Caco-2 (cell line): ENCODE data around the gene ZNF677. TPM values are rescaled to one million over a fixed set of nuclear protein-coding genes. Genes with fewer than 3 reads are reported as not detected.
A peak's percentile ranks its signal among the peaks of the same experiment; 100 is the strongest.
"Not testable (repeated sequence)": the region's sequence is repeated elsewhere in the genome, so short reads cannot be mapped to it uniquely, and the experiment has no call there.

ENCODE experiments used
- BruUV-seq: library from RNA; stranded (reverse); fragments of 400-500 nt; replicated peaks from 2 replicates; lab custom pipeline; 2021; lab: Mats Ljungman, UMichigan
- CTCF ChIA-PET: fragments of 300-600 bp; sonication (Branson Sonifier 250); formaldehyde crosslinking; loops from one replicate; lab custom pipeline; 2022; ENCODE audit warnings: antibody characterized with exemption; lab: Charles Lee
- POLR2A ChIA-PET: fragments of 300-600 bp; sonication (Branson Sonifier 250); formaldehyde crosslinking; loops from one replicate; lab custom pipeline; 2022; ENCODE audit warnings: antibody characterized with exemption; lab: Charles Lee
- DNase-seq, 2 experiments: peaks; one replicate each; pipeline versions ENCODE4 v3.0.0 to v3.0.0-alpha.2; 2020 to 2022
- H3K27me3 ChIP-seq: replicated peaks from 2 replicates; pipeline ENCODE4 v1.6.0; 2011; ENCODE audit warnings: low read length; ENCODE audit not compliant: control insufficient read depth, insufficient read depth
- H3K36me3 ChIP-seq: 2 replicates; pipeline ENCODE4 v1.5.1; 2011; ENCODE audit warnings: low read length; ENCODE audit not compliant: control insufficient read depth, insufficient read depth
- H3K4me1 ChIP-seq: fragments of 250-450 bp; sonication (Bioruptor Pico); 2 replicates; pipeline ENCODE4 v1.5.1; 2020; ENCODE audit warnings: mild to moderate bottlenecking
- H3K4me3 ChIP-seq: 2 replicates; pipeline ENCODE4 v1.5.1; 2011; ENCODE audit warnings: low read depth, mild to moderate bottlenecking, control low read depth, low read length
- H3K9me3 ChIP-seq: fragments of 250-450 bp; sonication (Bioruptor Pico); 2 replicates; pipeline ENCODE4 v1.5.1; 2020; ENCODE audit warnings: mild to moderate bottlenecking, moderate library complexity
- H3K27ac Mint-ChIP-seq: one replicate; pipeline ENCODE4 v1.8.0; 2022; ENCODE audit warnings: mixed read lengths; ENCODE audit not compliant: unreplicated experiment
- H3K27me3 Mint-ChIP-seq: one replicate; pipeline ENCODE4 v1.8.0; 2022; ENCODE audit warnings: mixed read lengths; ENCODE audit not compliant: insufficient read depth, unreplicated experiment
- H3K36me3 Mint-ChIP-seq: one replicate; pipeline ENCODE4 v1.8.0; 2022; ENCODE audit warnings: mild to moderate bottlenecking, mixed read lengths; ENCODE audit not compliant: insufficient read depth, unreplicated experiment
- H3K4me1 Mint-ChIP-seq: one replicate; pipeline ENCODE4 v1.8.0; 2022; ENCODE audit warnings: low read depth, mixed read lengths; ENCODE audit not compliant: unreplicated experiment
- H3K4me3 Mint-ChIP-seq: one replicate; pipeline ENCODE4 v1.8.0; 2022; ENCODE audit warnings: mild to moderate bottlenecking, moderate library complexity, mixed read lengths; ENCODE audit not compliant: unreplicated experiment
- H3K9me3 Mint-ChIP-seq: one replicate; pipeline ENCODE4 v1.8.0; 2022; ENCODE audit warnings: mixed read lengths; ENCODE audit not compliant: unreplicated experiment
- intact Hi-C: fragments of 100-400 bp; cut with micrococcal nuclease; formaldehyde crosslinking; loops from one replicate; pipeline ENCODE4 v1.10.0; 2022; ENCODE audit not compliant: unreplicated experiment
- total RNA-seq: library from RNA; stranded (reverse); gene quantifications from 2 replicates; pipeline ENCODE4 v1.2.3, GENCODE V29; 2022
- TF ChIP-seq, protein P1 (sequence below), 2 experiments: fragments of 200-600 bp in 1 of 2; IDR thresholded peaks; 1 replicate in 1 of 2; 2 replicates in 1 of 2; pipeline versions ENCODE4 v1.5.1 to v1.8.0; 2011 to 2022; ENCODE audit warnings: antibody characterized with exemption in 1 of 2, control low read depth in 1 of 2, inconsistent platforms in 1 of 2, low read depth in 1 of 2, low read length in 1 of 2, mild to moderate bottlenecking in 1 of 2, moderate library complexity in 1 of 2; ENCODE audit not compliant: insufficient read depth in 1 of 2, severe bottlenecking in 1 of 2, unreplicated experiment in 1 of 2

ZNF677 gene
- total RNA-seq, 1 experiment from 2014 or later, result not detected

GRCh38 chr19:53275480-53275879 is 20.8 kb upstream of the ZNF677 start:
- H3K27ac Mint-ChIP-seq, result no peak overlapping the region
- H3K9me3 ChIP-seq, result no peaks in the 10 kb centered on the region; the same call in none of the 2 replicates
- H3K9me3 Mint-ChIP-seq, result peaks cover 44% of the 10 kb centered on the region

DNA sequence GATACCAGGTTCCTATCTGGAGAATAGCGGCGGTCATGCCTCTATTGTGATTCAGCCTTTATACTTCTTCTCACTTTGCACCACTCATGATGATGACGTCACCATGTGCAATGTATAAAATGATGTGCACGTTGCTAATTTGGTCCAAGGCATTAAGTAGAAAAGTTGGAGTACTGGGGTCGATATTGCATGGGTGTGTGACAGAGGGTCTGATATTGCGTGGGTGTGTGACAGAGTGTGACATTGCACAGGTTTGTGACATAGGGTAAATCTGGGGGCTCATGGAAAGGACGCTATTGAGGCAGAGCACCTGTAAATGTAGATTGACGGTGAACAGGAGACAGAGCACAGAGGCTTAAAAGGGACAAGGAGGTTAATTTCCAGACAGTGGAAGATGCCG is 17.4 kb upstream of the ZNF677 start:
- ChIA-PET CTCF (no interaction called here), POLR2A (no interaction called here)
- no peak for DNase-seq
- Mint-ChIP-seq H3K36me3 (no peaks in the 10 kb centered on the region), H3K4me1 (no peaks in the 10 kb centered on the region), H3K27ac (no peak overlapping the region), H3K4me3 (no peak overlapping the region), H3K27me3 (no peaks in the 10 kb centered on the region), H3K9me3 (peaks cover 44% of the 10 kb centered on the region)
- no peaks in the 10 kb centered on the region for H3K4me1 ChIP-seq
- H3K9me3 ChIP-seq, result no peaks in the 10 kb centered on the region; the same call in none of the 2 replicates
- BruUV-seq, result no TSS peak
- no peak overlapping the region for H3K4me3 ChIP-seq
- H3K36me3 ChIP-seq, result no peaks in the 10 kb centered on the region
- TF ChIP-seq, protein P1, sequence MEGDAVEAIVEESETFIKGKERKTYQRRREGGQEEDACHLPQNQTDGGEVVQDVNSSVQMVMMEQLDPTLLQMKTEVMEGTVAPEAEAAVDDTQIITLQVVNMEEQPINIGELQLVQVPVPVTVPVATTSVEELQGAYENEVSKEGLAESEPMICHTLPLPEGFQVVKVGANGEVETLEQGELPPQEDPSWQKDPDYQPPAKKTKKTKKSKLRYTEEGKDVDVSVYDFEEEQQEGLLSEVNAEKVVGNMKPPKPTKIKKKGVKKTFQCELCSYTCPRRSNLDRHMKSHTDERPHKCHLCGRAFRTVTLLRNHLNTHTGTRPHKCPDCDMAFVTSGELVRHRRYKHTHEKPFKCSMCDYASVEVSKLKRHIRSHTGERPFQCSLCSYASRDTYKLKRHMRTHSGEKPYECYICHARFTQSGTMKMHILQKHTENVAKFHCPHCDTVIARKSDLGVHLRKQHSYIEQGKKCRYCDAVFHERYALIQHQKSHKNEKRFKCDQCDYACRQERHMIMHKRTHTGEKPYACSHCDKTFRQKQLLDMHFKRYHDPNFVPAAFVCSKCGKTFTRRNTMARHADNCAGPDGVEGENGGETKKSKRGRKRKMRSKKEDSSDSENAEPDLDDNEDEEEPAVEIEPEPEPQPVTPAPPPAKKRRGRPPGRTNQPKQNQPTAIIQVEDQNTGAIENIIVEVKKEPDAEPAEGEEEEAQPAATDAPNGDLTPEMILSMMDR (IDR thresholded peaks at IDR 0.05; ENCODE audit: insufficient read depth in 1 of 2, low read depth in 1 of 2, low read length in 1 of 2, severe bottlenecking in 1 of 2, unreplicated experiment in 1 of 2), result no peak
- intact Hi-C loops, result no loop called here
- H3K27me3 ChIP-seq, result no peaks in the 10 kb centered on the region

More at GRCh38 chr19:53275480-53275879, 20.8 kb upstream of the ZNF677 start:
- no peaks in the 10 kb centered on the region for H3K36me3 ChIP-seq
- H3K4me3 ChIP-seq, result no peak overlapping the region
- Mint-ChIP-seq H3K4me3 (no peak overlapping the region), H3K4me1 (no peaks in the 10 kb centered on the region), H3K36me3 (no peaks in the 10 kb centered on the region), H3K27me3 (no peaks in the 10 kb centered on the region)
- intact Hi-C loops, result no loop called here
- ChIA-PET POLR2A (no interaction called here), CTCF (no interaction called here)
- H3K4me1 ChIP-seq, result no peaks in the 10 kb centered on the region
- no peaks in the 10 kb centered on the region for H3K27me3 ChIP-seq
- DNase-seq, result no peak
- no TSS peak for BruUV-seq
- TF ChIP-seq, protein P1 (IDR thresholded peaks at IDR 0.05; ENCODE audit: insufficient read depth in 1 of 2, low read depth in 1 of 2, low read length in 1 of 2, severe bottlenecking in 1 of 2, unreplicated experiment in 1 of 2), result no peak

DNA sequence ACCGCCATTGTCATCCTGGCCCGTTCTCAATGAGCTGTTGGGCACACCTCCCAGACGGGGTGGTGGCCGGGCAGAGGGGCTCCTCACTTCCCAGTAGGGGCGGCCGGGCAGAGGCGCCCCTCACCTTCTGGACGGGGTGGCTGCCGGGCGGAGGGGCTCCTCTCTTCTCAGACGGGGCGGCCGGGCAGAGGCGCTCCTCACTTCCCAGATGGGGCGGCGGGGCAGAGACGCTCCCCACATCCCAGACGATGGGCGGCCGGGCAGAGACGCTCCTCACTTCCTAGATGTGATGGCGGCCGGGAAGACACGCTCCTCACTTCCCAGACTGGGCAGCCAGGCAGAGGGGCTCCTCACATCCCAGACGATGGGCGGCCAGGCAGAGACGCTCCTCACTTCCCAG is 15.2 kb upstream of the ZNF677 start:
- DNase-seq, intact Hi-C loops, BruUV-seq, H3K27me3 ChIP-seq, H3K36me3 ChIP-seq, H3K27ac Mint-ChIP-seq, H3K4me3 ChIP-seq, H3K9me3 ChIP-seq, CTCF ChIA-PET, H3K36me3 Mint-ChIP-seq, H3K4me1 ChIP-seq, POLR2A ChIA-PET, H3K4me3 Mint-ChIP-seq, H3K27me3 Mint-ChIP-seq, H3K4me1 Mint-ChIP-seq: not testable (repeated sequence)
- peaks cover 48% of the 10 kb centered on the region for H3K9me3 Mint-ChIP-seq

GRCh38 chr19:53267623-53268022 is 12.9 kb upstream of the ZNF677 start, which contains the start of gene VN1R4:
VN1R4 (minus strand) TSS chr19:53267723; CDS start chr19:53267665, 58 bp downstream.
- intact Hi-C loops, H3K4me1 ChIP-seq, H3K36me3 Mint-ChIP-seq, POLR2A ChIA-PET, DNase-seq, BruUV-seq, CTCF ChIA-PET, H3K36me3 ChIP-seq, H3K27me3 Mint-ChIP-seq, H3K4me3 Mint-ChIP-seq, H3K4me3 ChIP-seq, H3K9me3 ChIP-seq, H3K27me3 ChIP-seq, H3K27ac Mint-ChIP-seq, H3K4me1 Mint-ChIP-seq: not testable (repeated sequence)
- H3K9me3 Mint-ChIP-seq, result peaks cover 39% of the 10 kb centered on the region

DNA sequence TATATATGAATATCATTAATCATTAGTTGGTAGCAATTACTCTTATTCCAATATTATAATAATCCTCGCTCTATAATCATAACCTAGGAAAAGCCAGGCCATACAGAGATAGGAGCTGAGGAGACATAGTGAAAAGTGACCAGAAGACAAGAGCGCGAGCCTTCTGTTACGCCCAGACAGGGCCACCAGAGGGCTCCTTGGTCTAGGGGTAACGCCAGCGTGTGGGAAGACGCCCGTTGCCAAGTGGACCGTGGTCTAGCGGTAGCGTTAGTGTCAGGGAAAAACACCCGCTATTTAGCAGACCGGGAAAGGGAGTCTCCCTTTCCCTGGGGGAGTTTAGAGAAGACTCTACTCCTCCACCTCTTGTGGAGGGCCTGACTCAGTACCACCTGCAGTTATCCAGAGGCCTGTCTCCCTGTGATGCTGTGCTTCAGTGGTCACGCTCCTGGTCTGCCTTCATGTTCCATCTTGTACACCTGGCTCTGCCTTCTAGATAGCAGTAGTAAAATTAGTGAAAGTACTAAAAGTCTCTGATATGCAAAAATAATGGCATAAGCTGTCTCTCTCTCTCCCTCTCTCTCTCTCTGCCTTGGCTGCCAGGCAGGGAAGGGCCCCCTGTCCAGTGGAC is 3.2 kb upstream of the ZNF677 start, which contains the start of gene VN1R2:
Gene VN1R2, plus strand, starts transcription at position 578 of the 628 bp plus-strand sequence. CDS start 84 bp downstream, outside the sequence.
- CTCF ChIA-PET, H3K36me3 Mint-ChIP-seq, intact Hi-C loops: not testable (repeated sequence)

More for the DNA sequence above, 3.2 kb upstream of the ZNF677 start, which contains the start of gene VN1R2:
- H3K27me3 ChIP-seq, H3K36me3 ChIP-seq, H3K4me3 Mint-ChIP-seq, POLR2A ChIA-PET, H3K27ac Mint-ChIP-seq, BruUV-seq, H3K27me3 Mint-ChIP-seq, H3K4me3 ChIP-seq, H3K4me1 Mint-ChIP-seq, H3K4me1 ChIP-seq: not testable (repeated sequence)
- peaks cover 18% of the 10 kb centered on the region for H3K9me3 Mint-ChIP-seq
- peaks cover 24% of the 10 kb centered on the region; the same call in 1 of the 2 replicates for H3K9me3 ChIP-seq
- DNase-seq, result peak in 1 of 2 experiments; percentile 7
